GM20000 (cell line): ENCODE results near the gene ATXN3L.

ENCODE experiments used
- DNase-seq: peaks from one replicate; pipeline ENCODE4 v3.0.0; 2012; ENCODE audit warnings: low spot score
- CTCF ChIP-seq: IDR thresholded peaks from 2 replicates; pipeline ENCODE4 v1.5.1; 2012; ENCODE audit warnings: mild to moderate bottlenecking, control low read depth; ENCODE audit errors: extremely low read depth, missing control alignments

ATXN3L gene

GRCh38 chrX:13283512-13283911, 36.3 kb downstream of the ATXN3L start:
- DNase-seq: no peak
- no peak for TF ChIP-seq CTCF

- DNase-seq: no peak
- TF ChIP-seq CTCF: no peak
Measured at GRCh38 chrX:13281289-13281688, 38.6 kb downstream of the ATXN3L start.

- DNase-seq: no peak
Measured at GRCh38 chrX:13279279-13280018, 40.4 kb downstream of the ATXN3L start.

GRCh38 chrX:13277539-13277938, 42.3 kb downstream of the ATXN3L start:
- TF ChIP-seq CTCF: no peak
- no peak for DNase-seq

More at GRCh38 chrX:13279279-13280018, 40.4 kb downstream of the ATXN3L start:
- TF ChIP-seq CTCF: no peak

- DNase-seq: no peak
- no peak for TF ChIP-seq CTCF
Measured at GRCh38 chrX:13276991-13277390, 42.9 kb downstream of the ATXN3L start.

GRCh38 chrX:13275031-13275430, 44.8 kb downstream of the ATXN3L start:
- no peak for DNase-seq
- no peak for TF ChIP-seq CTCF

- TF ChIP-seq CTCF: no peak
- no peak for DNase-seq
Measured at GRCh38 chrX:13272426-13272825, 47.4 kb downstream of the ATXN3L start.
